Tibial nerve (tissue), 4 donors: Measurements from ENCODE around the gene P2RY8. TPM values are rescaled to one million over a fixed set of nuclear protein-coding genes. Genes with fewer than 3 reads are reported as not detected.
"Not testable (repeated sequence)": the region's sequence is repeated elsewhere in the genome, so short reads cannot be mapped to it uniquely, and the experiment has no call there.

Source experiments
- DNase-seq, 2 donors: peaks; one replicate each; pipeline ENCODE4 v3.0.0-alpha.2; 2019; ENCODE audit warnings: low spot score in 2 of 2
- H3K27ac ChIP-seq, 4 donors: fragments of 200-600 bp; sonication (generic) in 3 of 4; one replicate each; pipeline ENCODE4 v1.5.1; 2017 to 2019; ENCODE audit warnings: mild to moderate bottlenecking in 1 of 4
- H3K27me3 ChIP-seq, 2 donors: fragments of 200-600 bp; sonication (generic) in 1 of 2; one replicate each; pipeline versions ENCODE4 v1.5.1 to v1.6.0; 2017 to 2019
- H3K36me3 ChIP-seq, 3 donors: fragments of 200-600 bp; sonication (generic); one replicate each; pipeline ENCODE4 v1.5.1; 2018 to 2019
- H3K4me1 ChIP-seq, 4 donors: fragments of 200-600 bp; sonication (generic) in 3 of 4; one replicate each; pipeline ENCODE4 v1.5.1; 2017 to 2019
- H3K4me3 ChIP-seq, 4 donors: fragments of 200-600 bp; sonication (generic) in 3 of 4; one replicate each; pipeline ENCODE4 v1.5.1; 2017 to 2019; ENCODE audit warnings: mild to moderate bottlenecking in 1 of 4, moderate library complexity in 1 of 4
- H3K9me3 ChIP-seq, 4 donors: fragments of 200-600 bp; sonication (generic) in 3 of 4; one replicate each; pipeline ENCODE4 v1.5.1; 2017 to 2019
- CTCF ChIP-seq, 5 experiments: fragments of 200-600 bp in 3 of 5; fragments of 450-650 bp in 2 of 5; sonication (generic) in 3 of 5; IDR thresholded peaks; one replicate each; pipeline ENCODE4 v1.5.1; 2016 to 2019; ENCODE audit warnings: antibody characterized with exemption in 5 of 5, mild to moderate bottlenecking in 3 of 5, moderate library complexity in 2 of 5
- EP300 ChIP-seq, 2 donors: sonication (generic); formaldehyde crosslinking; IDR thresholded peaks; one replicate each; pipeline ENCODE4 v1.6.1; 2017; ENCODE audit warnings: antibody characterized with exemption in 2 of 2, mild to moderate bottlenecking in 1 of 2
- POLR2A ChIP-seq, 2 donors: fragments of 450-650 bp; IDR thresholded peaks; one replicate each; pipeline ENCODE4 v1.6.1; 2017; ENCODE audit warnings: antibody characterized with exemption in 2 of 2, mild to moderate bottlenecking in 2 of 2, moderate library complexity in 2 of 2
- WGBS, 2 donors: methylation state at CpG; one replicate each; pipeline ENCODE4 v1.1.5; 2018; 5-methylcytosine and 5-hydroxymethylcytosine counted together
- total RNA-seq, 4 donors: library from RNA; depleted of rRNA; stranded (reverse); fragments of >200 nt; gene quantifications; one replicate each; pipeline ENCODE4 v1.1.0, GENCODE V29; 2016

The P2RY8 gene
- total RNA-seq, 4 donors from 2014 or later: 0.84 to 2.8 (median 1.2) TPM

- no peaks in the 10 kb centered on the region for H3K4me1 ChIP-seq
- no peaks in the 10 kb centered on the region for H3K27me3 ChIP-seq
- 55 to 76% methylated on average over 2 of the region's 2 CpGs for WGBS, 2 donors
- TF ChIP-seq EP300 (IDR thresholded peaks at IDR 0.05) (no peak), CTCF (IDR thresholded peaks at IDR 0.05) (no peak)
- H3K27ac ChIP-seq: no peak overlapping the region
- DNase-seq: no peak
- H3K36me3 ChIP-seq: no peaks in the 10 kb centered on the region
- peaks cover 0 to 5% (median 0%) of the 10 kb centered on the region in 4 donors for H3K9me3 ChIP-seq
- no peak overlapping the region for H3K4me3 ChIP-seq
These were observed 24.2 kb upstream of the P2RY8 start for GRCh38 chrX:1561164-1561563.

DNA sequence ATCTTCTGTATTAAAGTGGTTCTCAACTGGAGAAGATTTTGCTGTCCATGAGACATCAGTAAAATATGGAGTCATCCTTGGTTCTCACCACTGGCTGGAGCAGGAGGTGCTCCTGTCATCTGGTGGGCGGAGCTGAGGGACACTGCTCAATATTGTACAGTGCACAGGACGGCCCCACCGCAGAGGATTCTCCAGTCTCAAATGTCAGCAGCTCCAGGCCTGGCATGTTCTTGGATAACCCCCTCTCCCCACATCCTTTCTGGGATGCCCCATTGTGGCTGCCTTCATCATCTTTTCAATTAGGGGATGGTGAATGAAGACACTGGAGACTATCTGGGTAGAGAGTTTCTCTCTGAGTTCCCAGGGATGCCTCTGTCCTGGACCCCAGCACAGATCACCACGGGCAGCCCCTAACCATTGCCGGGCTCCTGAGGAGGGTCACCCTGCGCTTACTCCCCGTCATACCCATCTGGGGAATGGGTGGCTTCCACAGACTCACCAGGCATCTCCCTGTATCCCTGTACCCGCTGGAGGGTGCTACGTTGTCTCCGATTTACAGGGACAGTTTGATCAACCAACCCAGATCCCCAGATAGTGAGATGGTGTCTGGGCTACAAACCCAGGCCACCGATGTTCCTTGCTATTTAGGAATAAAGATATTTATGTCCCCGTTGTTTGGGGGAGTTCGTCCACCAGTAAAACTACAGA, 21.9 kb upstream of the P2RY8 start:
- TF ChIP-seq CTCF (IDR thresholded peaks at IDR 0.05): no peak
- TF ChIP-seq EP300 (IDR thresholded peaks at IDR 0.05): no peak
- no peak for TF ChIP-seq POLR2A (IDR thresholded peaks at IDR 0.05)
- Histone ChIP-seq H3K9me3 (peaks cover 0 to 26% (median 0%) of the 10 kb centered on the region in 4 donors), H3K4me3 (no peak overlapping the region), H3K27ac (no peak overlapping the region), H3K36me3 (no peaks in the 10 kb centered on the region), H3K4me1 (no peaks in the 10 kb centered on the region), H3K27me3 (no peaks in the 10 kb centered on the region)
- 84 to 90% methylated on average over 13 of the region's 13 CpGs for WGBS, 2 donors
- no peak for DNase-seq

GRCh38 chrX:1557442-1557841, 20.5 kb upstream of the P2RY8 start:
- not testable (repeated sequence) for H3K36me3 ChIP-seq, H3K27me3 ChIP-seq, H3K27ac ChIP-seq, H3K4me3 ChIP-seq, H3K4me1 ChIP-seq, DNase-seq
- peaks cover 0 to 39% (median 0%) of the 10 kb centered on the region in 4 donors for H3K9me3 ChIP-seq

GRCh38 chrX:1555370-1555769, 18.4 kb upstream of the P2RY8 start:
- Histone ChIP-seq H3K4me1 (no peaks in the 10 kb centered on the region), H3K36me3 (no peaks in the 10 kb centered on the region)
- TF ChIP-seq POLR2A (IDR thresholded peaks at IDR 0.05): no peak
- no peak for TF ChIP-seq EP300 (IDR thresholded peaks at IDR 0.05)

DNA sequence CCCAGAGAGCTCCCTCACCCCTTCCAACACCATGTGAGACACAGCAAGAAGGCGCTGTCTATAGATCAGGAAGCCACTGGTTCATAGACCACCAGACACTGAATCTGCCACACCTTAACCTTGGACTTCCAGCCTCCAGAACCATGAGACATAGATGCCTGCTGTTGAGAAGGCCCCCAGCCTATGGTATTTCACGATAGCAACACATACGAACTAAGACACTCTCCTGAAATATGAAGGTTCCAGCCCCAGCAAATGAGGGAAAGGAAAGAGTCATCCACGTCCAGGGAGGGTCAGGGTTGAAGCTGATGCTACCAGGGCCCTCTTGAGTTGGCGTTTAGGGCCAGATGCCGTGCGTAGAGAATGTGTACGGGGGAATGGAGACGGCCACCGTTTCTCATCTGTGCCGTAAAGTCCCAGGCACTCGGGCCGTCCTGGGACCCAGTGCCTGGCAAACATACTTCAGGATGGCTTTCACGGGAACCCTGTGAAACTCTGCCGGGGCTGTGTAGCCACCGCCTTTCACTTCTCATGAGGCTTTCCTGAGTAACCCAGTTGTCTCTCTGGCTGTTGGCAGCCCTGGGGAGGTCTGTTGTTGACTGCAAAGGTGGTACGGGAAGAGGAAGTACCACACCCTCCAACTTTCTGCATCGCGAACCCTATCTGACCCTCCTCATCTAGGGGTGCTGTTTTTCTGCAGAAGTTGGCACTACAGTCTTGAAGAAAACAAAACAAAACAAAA, 17.7 kb upstream of the P2RY8 start:
- TF ChIP-seq CTCF (IDR thresholded peaks at IDR 0.05) (no peak), EP300 (IDR thresholded peaks at IDR 0.05) (no peak), POLR2A (IDR thresholded peaks at IDR 0.05) (no peak)
- Histone ChIP-seq H3K27ac (peak overlapping the region in 1 of 4 donors; percentile 60), H3K9me3 (peaks cover 0 to 42% (median 0%) of the 10 kb centered on the region in 4 donors), H3K4me1 (no peaks in the 10 kb centered on the region), H3K4me3 (no peak overlapping the region), H3K36me3 (no peaks in the 10 kb centered on the region), H3K27me3 (no peaks in the 10 kb centered on the region)
- DNase-seq: no peak
- 79 to 88% methylated on average over 19 of the region's 19 CpGs for WGBS, 2 donors

More at GRCh38 chrX:1555370-1555769, 18.4 kb upstream of the P2RY8 start:
- peaks cover 0 to 39% (median 0%) of the 10 kb centered on the region in 4 donors for H3K9me3 ChIP-seq
- DNase-seq: no peak
- no peaks in the 10 kb centered on the region for H3K27me3 ChIP-seq
- no peak overlapping the region for H3K4me3 ChIP-seq
- no peak overlapping the region for H3K27ac ChIP-seq
- 87% methylated on average over 6 of the region's 6 CpGs for WGBS, 2 donors

GRCh38 chrX:1551959-1552546, 15.1 kb upstream of the P2RY8 start:
- DNase-seq: no peak
- H3K36me3 ChIP-seq: no peaks in the 10 kb centered on the region
- H3K4me3 ChIP-seq: no peak overlapping the region
- H3K27me3 ChIP-seq: no peaks in the 10 kb centered on the region
- WGBS, 2 donors: 85 to 91% methylated on average over 3 of the region's 3 CpGs
- no peaks in the 10 kb centered on the region for H3K4me1 ChIP-seq
- peaks cover 0 to 39% (median 0%) of the 10 kb centered on the region in 4 donors for H3K9me3 ChIP-seq
- no peak overlapping the region for H3K27ac ChIP-seq
- no peak for TF ChIP-seq EP300 (IDR thresholded peaks at IDR 0.05)
- no peak for TF ChIP-seq CTCF (IDR thresholded peaks at IDR 0.05)
- TF ChIP-seq POLR2A (IDR thresholded peaks at IDR 0.05): no peak
